NB4 (cell line): ENCODE measurements around the gene NUAK2.

Experiments used
- MYC ChIP-seq: IDR thresholded peaks from 2 replicates; pipeline ENCODE4 v1.6.1; 2011; ENCODE audit warnings: low read depth, low read length
- POLR2A ChIP-seq: IDR thresholded peaks from 2 replicates; pipeline ENCODE4 v1.6.1; 2011; ENCODE audit warnings: mild to moderate bottlenecking; ENCODE audit not compliant: insufficient read length; ENCODE audit errors: extremely low read depth
- TF ChIP-seq, protein P1 (sequence below): IDR thresholded peaks from one replicate; pipeline ENCODE4 v1.5.1; 2012; ENCODE audit warnings: low read depth, low read length
- TF ChIP-seq, protein P2 (sequence below): IDR thresholded peaks from 2 replicates; pipeline ENCODE4 v1.6.1; 2011; ENCODE audit warnings: low read depth, low read length

DNA sequence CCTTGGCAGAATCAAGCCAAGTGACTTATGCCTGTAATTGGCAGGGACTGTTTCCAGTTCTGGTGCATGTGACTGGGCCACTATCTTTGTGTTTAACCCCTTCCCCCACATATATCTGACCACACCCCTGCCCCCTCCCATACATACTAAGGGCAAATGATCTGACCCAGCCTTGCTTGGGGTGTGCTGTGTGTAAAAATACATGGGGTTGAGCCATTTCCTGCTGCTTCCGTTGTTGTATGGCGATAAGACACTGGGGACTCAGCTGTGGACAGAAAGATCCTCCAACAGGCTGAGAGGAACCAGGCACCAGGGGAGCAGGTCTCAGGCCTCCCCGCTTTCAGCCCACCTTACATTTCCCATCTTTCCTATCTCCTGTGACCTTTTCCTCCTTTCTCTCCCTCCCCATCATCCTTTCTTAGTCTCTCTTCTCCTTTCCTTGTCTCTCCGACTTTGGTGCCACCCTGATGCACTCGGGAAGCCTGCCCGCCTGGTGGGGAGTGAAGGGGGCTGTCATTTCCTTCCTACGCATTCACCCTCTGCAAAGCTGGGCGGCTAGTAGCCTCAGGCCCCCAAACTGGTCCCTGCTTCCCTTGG lies 54.1 kb downstream of the NUAK2 start:
- TF ChIP-seq, protein P1, sequence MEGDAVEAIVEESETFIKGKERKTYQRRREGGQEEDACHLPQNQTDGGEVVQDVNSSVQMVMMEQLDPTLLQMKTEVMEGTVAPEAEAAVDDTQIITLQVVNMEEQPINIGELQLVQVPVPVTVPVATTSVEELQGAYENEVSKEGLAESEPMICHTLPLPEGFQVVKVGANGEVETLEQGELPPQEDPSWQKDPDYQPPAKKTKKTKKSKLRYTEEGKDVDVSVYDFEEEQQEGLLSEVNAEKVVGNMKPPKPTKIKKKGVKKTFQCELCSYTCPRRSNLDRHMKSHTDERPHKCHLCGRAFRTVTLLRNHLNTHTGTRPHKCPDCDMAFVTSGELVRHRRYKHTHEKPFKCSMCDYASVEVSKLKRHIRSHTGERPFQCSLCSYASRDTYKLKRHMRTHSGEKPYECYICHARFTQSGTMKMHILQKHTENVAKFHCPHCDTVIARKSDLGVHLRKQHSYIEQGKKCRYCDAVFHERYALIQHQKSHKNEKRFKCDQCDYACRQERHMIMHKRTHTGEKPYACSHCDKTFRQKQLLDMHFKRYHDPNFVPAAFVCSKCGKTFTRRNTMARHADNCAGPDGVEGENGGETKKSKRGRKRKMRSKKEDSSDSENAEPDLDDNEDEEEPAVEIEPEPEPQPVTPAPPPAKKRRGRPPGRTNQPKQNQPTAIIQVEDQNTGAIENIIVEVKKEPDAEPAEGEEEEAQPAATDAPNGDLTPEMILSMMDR: no peak
- TF ChIP-seq POLR2A (no peak), MYC (no peak)
- TF ChIP-seq, protein P2, sequence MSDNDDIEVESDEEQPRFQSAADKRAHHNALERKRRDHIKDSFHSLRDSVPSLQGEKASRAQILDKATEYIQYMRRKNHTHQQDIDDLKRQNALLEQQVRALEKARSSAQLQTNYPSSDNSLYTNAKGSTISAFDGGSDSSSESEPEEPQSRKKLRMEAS: no peak
